Measurements from ENCODE around the gene MB21D2.
"Not testable (repeated sequence)": the region's sequence is repeated elsewhere in the genome, so short reads cannot be mapped to it uniquely, and the experiment has no call there.

Gene MB21D2

GRCh38 chr3:192860454-192860853 lies 57.2 kb downstream of the MB21D2 start:
- no peak for DNase-seq (ENCODE audit: low read depth in 2 of 2)

GRCh38 chr3:192858849-192859585 lies 58.6 kb downstream of the MB21D2 start:
- DNase-seq (ENCODE audit: low read depth in 2 of 2) = no peak

DNA sequence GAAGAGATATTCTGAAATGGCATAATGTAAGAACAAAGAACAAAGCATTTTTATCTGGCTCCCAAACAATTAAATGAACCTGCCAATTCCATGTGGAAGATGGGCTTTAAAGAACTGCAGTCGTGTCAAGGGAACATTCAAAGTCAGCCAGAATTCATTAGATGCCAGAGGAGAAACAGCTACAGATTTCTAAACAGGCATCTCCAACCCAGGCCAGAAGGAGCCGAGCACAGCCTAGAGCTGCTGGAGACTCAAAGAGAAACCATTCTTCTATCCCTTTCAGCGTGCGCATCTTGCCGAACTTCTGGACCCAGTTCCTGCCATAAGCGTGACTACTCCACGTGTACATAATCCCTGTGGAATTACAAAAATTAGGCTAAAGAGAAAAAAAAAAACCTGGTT lies 60.4 kb downstream of the MB21D2 start:
- no peak for DNase-seq (ENCODE audit: low read depth in 2 of 2)

GRCh38 chr3:192855434-192855833 lies 62.2 kb downstream of the MB21D2 start:
- no peak for DNase-seq (ENCODE audit: low read depth in 2 of 2)

GRCh38 chr3:192851821-192852372 lies 65.8 kb downstream of the MB21D2 start:
- no peak for DNase-seq (ENCODE audit: low read depth in 2 of 2)

DNA sequence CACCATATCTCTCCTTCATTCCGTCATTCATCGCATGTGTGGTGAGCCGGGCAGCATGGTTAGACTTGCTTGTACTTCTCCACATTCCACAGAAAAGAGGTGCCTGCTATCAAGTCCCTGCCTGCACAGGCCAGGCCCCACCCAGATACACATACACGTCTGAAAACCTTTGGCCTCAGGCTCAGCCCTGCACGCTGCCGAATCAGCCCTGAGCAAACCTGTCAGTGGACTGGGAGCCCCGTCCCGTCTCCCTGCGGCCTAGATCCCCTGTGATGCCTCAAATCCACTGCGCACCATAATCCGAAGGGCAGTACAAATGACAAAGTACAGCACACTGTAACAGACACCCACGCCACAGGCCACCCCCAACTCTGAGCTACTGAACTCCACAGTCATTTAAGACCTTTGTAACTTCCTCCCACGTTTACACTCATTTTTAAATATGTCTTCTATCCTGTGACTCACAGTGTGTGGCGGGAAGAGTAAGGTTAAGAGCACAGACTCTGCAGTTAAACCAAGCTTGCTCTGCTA lies 67.1 kb downstream of the MB21D2 start:
- DNase-seq (ENCODE audit: low read depth in 2 of 2) = peak; percentile 13 to 27

GRCh38 chr3:192849821-192850220 lies 67.8 kb downstream of the MB21D2 start:
- DNase-seq (ENCODE audit: low read depth in 2 of 2) = not testable (repeated sequence)

DNA sequence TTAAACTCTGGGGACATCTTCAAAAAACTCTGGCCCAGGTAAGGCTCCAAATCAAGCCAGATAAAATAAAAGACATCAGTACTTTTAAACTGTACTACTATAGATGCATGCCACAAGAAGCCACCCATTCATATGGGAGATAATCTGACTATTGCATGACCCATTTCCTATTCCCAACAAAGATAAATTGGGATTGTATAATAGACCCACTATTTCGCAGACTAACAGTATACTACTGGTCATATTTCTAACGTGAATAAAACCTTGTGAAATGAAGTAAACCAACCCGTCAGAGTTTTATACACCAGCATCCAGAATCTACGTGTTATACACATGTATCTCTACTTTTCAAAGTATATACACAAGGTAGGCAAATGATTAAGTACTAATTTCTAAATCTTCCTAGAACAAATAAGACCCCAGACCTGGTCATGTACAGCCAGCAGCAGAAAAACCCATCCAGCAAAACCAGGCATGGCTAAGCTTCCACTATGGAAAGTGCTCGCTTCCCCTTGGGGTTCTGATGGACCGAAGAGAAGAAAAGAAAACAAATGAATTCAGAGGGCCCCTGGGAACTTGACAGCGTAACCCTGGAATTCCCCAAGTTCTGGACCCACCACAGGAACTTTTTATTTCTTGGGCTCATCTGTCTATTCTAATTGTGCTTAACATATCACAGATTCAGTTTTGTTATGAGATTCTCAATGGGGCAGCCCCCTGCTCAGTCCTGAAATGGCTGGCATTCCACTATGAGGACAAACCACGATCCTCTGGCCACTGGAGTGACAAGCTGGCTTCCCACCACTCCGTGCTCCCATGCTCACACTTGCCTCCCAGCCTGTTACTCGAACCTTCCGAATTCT lies 69.1 kb downstream of the MB21D2 start:
- DNase-seq (ENCODE audit: low read depth in 2 of 2) = no peak

- no peak for DNase-seq (ENCODE audit: low read depth in 2 of 2)
Observed at GRCh38 chr3:192847941-192848340, 69.7 kb downstream of the MB21D2 start.

- no peak for DNase-seq (ENCODE audit: low read depth in 2 of 2)
Observed at GRCh38 chr3:192845526-192845855, 72.2 kb downstream of the MB21D2 start.

- no peak for DNase-seq (ENCODE audit: low read depth in 2 of 2)
Observed at GRCh38 chr3:192844836-192845525, 72.7 kb downstream of the MB21D2 start.

DNA sequence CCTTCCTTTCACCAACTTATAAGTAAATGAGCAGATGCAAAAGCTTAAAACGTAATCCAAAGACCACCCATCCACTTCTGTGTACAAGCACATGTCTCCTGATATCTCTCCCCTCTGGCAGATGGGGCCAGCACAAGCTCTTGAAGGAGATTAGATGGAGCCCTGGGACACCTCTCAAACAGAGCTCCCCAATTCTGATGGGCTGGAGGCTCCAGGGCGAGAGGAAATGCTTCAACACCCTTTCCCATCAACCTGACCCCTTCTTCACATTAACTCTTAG lies 73.2 kb downstream of the MB21D2 start:
- no peak for DNase-seq (ENCODE audit: low read depth in 2 of 2)

DNA sequence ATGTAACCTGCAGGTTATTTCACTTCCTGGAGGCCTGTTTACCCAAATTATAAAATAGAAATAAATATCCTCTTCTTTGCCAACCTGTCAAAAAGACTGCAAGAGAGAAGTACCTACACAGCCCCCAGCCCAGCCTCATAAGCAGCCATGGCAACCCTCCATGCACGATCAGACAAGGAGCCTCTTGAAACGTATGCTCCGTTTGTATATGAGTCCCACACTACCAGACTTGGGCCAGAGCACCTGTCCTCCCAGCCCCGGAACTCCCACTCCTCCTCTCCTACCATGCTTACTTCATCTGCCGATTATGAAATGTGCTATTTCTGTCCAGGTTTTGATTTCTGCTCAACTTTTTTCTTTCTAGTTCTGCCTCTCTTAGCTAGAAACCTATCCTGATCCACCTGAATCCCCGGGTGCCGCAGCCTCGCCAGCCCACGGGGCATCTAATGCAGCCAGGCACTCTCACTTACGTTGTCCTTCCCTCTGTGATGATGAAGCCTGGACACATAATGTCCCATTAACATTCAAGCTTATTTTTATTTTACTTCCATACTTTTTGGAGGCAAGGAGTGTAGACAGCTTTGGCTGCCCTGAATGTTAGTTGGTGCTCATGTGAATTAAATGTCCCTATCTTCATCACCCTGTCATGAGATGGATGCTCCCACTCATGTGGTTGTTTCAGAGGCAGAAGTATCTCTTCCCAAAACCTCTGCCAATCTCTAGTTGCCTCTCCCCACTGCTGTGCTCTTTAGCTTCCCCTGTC lies 73.8 kb downstream of the MB21D2 start:
- DNase-seq (ENCODE audit: low read depth in 2 of 2) = no peak

DNA sequence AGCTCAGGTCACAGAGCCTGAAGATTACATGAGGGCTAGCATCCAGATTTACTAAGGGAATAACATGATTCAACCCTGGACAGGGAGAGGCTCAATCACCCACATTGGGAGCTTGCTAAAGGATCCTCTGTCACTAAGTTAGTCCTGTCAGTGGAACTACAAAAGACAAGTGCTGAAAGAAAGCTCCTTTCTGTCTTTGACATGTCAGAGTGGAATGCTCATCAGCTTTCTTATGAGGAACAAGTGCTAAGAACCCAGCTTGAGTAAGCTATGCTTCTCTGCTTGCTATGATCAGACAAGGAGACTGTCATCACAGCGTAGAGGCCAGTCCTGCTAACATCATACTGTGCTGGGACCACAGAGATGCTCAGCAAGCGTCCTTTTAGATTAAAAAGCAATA lies 74.5 kb downstream of the MB21D2 start:
- DNase-seq (ENCODE audit: low read depth in 2 of 2) = no peak

DNA sequence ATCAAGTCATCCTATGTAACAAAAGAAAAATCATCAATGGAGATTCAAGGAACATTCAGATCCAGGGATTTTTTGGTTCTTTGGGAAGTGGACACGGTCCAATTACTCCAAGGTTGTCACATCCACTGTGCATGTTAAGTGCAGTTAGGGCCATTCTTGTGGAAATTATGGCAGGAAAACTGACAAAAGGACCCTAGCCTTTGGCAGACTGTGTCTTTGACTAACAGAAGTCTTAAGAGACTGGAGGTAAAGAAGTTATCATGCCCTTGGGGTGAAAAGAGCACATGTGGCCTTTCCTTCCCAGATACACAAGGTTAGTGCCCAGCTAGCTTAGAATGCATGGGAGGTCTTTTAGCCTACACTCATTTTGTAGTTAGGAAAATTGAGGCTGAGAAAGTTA lies 74.9 kb downstream of the MB21D2 start:
- DNase-seq (ENCODE audit: low read depth in 2 of 2) = no peak

- no peak for DNase-seq (ENCODE audit: low read depth in 2 of 2)
Observed at GRCh38 chr3:192842138-192842537, 75.5 kb downstream of the MB21D2 start.

GRCh38 chr3:192841428-192841827 lies 76.2 kb downstream of the MB21D2 start:
- no peak for DNase-seq (ENCODE audit: low read depth in 2 of 2)

- no peak for DNase-seq (ENCODE audit: low read depth in 2 of 2)
Observed at GRCh38 chr3:192840143-192840836, 77.4 kb downstream of the MB21D2 start.

GRCh38 chr3:192835818-192836815 lies 81.5 kb downstream of the MB21D2 start:
- no peak for DNase-seq (ENCODE audit: low read depth in 2 of 2)

DNA sequence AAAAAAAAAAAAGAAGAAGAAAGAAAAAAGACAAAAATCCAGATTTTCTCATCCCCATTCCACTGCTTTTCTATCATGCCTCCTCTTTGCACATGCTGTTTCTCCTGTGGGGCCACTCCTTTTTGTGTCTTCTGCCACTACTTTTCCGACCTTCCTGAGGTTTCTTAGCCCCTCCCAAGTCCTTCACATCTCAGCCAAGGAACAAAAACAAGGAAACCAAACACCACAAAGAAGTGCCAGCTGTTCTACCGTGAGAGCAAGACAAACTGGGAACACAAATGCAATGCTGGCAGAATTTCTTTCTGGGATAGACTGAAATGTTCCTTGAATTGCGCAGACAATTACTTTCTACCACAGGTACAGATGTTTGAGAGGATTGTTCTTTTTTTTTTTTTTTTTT lies 83.2 kb downstream of the MB21D2 start:
- DNase-seq (ENCODE audit: low read depth in 2 of 2) = no peak

All from activated CD4-positive, alpha-beta T cell treated with anti-CD3 and anti-CD28 coated beads for 24 hours (primary cell).